Mammary epithelial cell (primary cell): Measurements from ENCODE around the gene P2RX7.

Experiments
- EZH2 ChIP-seq: IDR thresholded peaks from 2 replicates; pipeline ENCODE4 v1.6.1; 2012; ENCODE audit warnings: low read length, inconsistent platforms, borderline replicate concordance
- TF ChIP-seq, protein P1 (sequence below), 2 donors: IDR thresholded peaks in 1 of 2; conservative IDR thresholded peaks in 1 of 2; 2 replicates each; pipeline ENCODE4 v1.5.1; 2011 to 2012; ENCODE audit warnings: inconsistent platforms in 2 of 2, low read length in 2 of 2, mild to moderate bottlenecking in 2 of 2, control low read depth in 1 of 2, low read depth in 1 of 2; ENCODE audit not compliant: insufficient read depth in 1 of 2; ENCODE audit errors: extremely low read depth in 1 of 2

DNA sequence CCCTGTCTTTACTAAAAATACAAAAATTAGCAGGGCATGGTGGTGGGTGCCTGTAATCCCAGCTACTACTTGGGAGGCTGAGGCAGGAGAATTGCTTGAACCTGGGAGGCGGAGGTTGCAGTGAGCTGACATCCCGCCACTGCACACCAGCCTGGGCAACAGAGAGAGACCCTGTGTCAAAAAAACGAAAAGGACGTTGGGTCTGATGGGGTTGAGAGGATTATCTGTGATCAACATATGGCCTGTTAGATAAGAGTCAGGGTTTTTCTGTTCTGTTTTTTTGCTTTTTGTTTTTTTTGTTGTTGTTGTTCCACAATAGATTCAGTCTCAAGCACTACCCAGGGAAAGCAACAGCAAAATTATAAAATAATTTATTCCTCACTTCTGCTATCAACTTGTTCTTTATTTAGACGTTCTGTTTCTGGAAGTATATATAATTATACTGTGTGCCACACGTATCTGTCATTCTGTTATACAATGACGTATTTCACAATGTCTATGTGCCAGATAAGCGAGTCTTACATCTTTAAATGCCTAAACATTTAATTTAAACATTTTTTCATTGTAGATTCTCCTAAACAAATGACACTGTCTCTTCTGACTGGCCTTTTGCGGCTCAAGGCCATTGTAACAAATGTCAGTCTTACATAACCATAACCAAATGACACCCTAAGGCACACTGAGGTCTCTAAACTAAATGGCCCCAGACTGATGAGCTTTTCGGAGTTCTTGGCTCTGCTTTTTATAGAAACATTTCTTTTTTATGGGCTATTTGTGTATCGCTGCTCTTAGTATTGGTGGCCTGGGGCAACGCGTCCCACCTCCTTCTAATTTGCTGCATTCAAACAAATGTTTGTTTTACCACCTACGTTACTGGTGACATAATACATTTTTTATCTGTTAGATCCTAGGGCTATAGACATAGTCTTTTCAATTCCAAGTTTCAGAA lies 70.0 kb downstream of the P2RX7 start:
- TF ChIP-seq, protein P1, sequence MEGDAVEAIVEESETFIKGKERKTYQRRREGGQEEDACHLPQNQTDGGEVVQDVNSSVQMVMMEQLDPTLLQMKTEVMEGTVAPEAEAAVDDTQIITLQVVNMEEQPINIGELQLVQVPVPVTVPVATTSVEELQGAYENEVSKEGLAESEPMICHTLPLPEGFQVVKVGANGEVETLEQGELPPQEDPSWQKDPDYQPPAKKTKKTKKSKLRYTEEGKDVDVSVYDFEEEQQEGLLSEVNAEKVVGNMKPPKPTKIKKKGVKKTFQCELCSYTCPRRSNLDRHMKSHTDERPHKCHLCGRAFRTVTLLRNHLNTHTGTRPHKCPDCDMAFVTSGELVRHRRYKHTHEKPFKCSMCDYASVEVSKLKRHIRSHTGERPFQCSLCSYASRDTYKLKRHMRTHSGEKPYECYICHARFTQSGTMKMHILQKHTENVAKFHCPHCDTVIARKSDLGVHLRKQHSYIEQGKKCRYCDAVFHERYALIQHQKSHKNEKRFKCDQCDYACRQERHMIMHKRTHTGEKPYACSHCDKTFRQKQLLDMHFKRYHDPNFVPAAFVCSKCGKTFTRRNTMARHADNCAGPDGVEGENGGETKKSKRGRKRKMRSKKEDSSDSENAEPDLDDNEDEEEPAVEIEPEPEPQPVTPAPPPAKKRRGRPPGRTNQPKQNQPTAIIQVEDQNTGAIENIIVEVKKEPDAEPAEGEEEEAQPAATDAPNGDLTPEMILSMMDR (conservative IDR thresholded peaks at IDR 0.05 in 1 of 2, IDR thresholded peaks at IDR 0.05 in 1 of 2; ENCODE audit: extremely low read depth in 1 of 2, insufficient read depth in 1 of 2, low read depth in 1 of 2, low read length in 2 of 2): no peak
- no peak for TF ChIP-seq EZH2
